ENCODE data around the gene TASOR2. TPM values are rescaled to one million over a fixed set of nuclear protein-coding genes. Genes with fewer than 3 reads are reported as not detected.

Gene TASOR2
- total RNA-seq, 4 donors from 2014 or later, result 55.0 to 106 (median 75.9) TPM

DNA sequence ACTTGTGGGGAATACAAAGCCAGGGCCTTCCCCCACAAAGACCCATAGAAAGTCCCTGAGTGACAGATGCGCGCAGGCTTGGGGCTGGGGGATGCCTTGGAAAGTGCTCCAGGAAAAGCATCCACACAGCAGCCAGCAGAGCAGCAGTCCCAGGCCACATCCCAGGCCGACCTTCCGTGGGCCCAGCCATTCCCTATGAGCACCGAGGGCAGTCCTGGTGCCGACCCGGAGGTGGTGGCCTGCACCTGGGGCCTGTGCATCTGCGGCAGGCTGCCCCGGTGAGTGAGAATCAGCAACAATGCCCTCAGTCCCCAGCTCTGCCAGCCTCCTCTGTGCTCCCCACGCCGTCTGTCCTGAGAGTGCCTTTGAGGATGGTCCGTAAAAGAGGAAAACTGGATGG lies 44.6 kb upstream of the TASOR2 start:
- Histone ChIP-seq H3K4me1 (peaks cover 5 to 21% (median 15%) of the 10 kb centered on the region in 4 donors), H3K27ac (peak overlapping the region in 3 of 4 donors; percentile 29 to 44 (median 29)), H3K27me3 (no peaks in the 10 kb centered on the region), H3K4me3 (no peak overlapping the region), H3K36me3 (peaks cover 0 to 36% (median 11%) of the 10 kb centered on the region in 4 donors), H3K9me3 (no peaks in the 10 kb centered on the region)
- TF ChIP-seq EP300 (IDR thresholded peaks at IDR 0.05; ENCODE audit: low read depth), result no peak
- no peak for TF ChIP-seq CTCF (IDR thresholded peaks at IDR 0.05)
- TF ChIP-seq POLR2AphosphoS5 (IDR thresholded peaks at IDR 0.05), result no peak
- TF ChIP-seq POLR2A (IDR thresholded peaks at IDR 0.05), result no peak
- 87% methylated on average over 12 of the region's 12 CpGs; no CpG with 5 or more reads in 1 of the 2 donors for WGBS, 2 donors (ENCODE audit: low coverage in 1 of 2)
- no peak for DNase-seq
- in situ Hi-C loops (cut with MboI; ENCODE audit: low pct_ligation_motif_present in 1 of 4, low pct_unique_long_range_greater_than_20kb in 1 of 4, low sequenced_read_pairs in 3 of 4) (no loop called here), intact Hi-C loops (cut with DNase I; ENCODE audit: low total_unique reads) (no loop called here)

DNA sequence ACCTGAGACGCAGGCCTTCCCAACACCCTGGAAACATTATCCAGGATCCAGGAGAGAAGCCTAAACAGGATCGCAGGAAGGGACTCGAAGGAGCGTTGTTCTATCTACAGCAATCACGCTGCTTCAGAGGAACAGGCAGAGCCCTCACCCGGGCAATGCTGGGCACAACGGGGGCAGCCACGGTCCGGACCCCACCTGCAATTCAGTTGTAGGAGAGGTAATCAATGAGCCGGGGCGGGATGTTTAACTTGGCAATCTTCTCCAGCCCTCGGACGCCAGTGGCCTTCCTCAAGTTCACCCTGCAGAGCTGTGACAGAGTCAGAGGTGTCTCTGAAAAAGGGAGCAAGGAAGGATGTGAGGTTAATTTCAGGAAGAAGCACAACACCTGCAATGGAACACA lies 44.1 kb upstream of the TASOR2 start:
- Histone ChIP-seq H3K9me3 (no peaks in the 10 kb centered on the region), H3K4me3 (no peak overlapping the region), H3K27me3 (no peaks in the 10 kb centered on the region), H3K4me1 (peaks cover 7 to 26% (median 17%) of the 10 kb centered on the region in 4 donors), H3K27ac (peak overlapping the region; percentile 1 to 44 (median 29)), H3K36me3 (peaks cover 0 to 36% (median 11%) of the 10 kb centered on the region in 4 donors)
- intact Hi-C loops (cut with DNase I; ENCODE audit: low total_unique reads) (no loop called here), in situ Hi-C loops (cut with MboI; ENCODE audit: low pct_ligation_motif_present in 1 of 4, low pct_unique_long_range_greater_than_20kb in 1 of 4, low sequenced_read_pairs in 3 of 4) (no loop called here)
- TF ChIP-seq POLR2A (IDR thresholded peaks at IDR 0.05) (no peak), CTCF (IDR thresholded peaks at IDR 0.05) (no peak), POLR2AphosphoS5 (IDR thresholded peaks at IDR 0.05) (no peak), EP300 (IDR thresholded peaks at IDR 0.05; ENCODE audit: low read depth) (no peak)
- WGBS, 2 donors (ENCODE audit: low coverage in 1 of 2), result 36 to 58% methylated on average over 4 to 13 of the region's 13 CpGs
- DNase-seq, result peak; percentile 33

DNA sequence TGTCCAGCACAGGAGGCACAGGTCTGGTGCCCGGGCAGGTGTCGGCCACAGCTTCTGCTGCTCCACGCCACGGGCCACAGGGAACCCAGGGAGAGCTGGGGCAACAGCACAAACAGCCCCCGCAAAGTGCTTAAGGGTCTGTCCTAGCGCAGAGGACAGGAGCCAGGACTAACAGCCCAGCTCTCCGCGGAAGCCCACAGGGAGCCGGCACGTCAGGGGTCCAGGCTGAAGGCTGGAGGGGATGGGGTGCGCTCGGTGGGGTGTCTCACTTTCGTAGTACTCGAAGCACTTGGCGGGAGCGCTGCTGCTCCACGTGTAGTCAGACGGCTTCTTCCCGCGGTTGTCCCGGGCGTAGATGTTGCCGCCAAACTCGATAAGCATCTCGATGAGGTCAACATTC lies 43.1 kb upstream of the TASOR2 start:
- Histone ChIP-seq H3K27ac (no peak overlapping the region), H3K27me3 (no peaks in the 10 kb centered on the region), H3K4me3 (no peak overlapping the region), H3K9me3 (no peaks in the 10 kb centered on the region), H3K36me3 (peaks cover 0 to 36% (median 11%) of the 10 kb centered on the region in 4 donors), H3K4me1 (peaks cover 10 to 36% (median 25%) of the 10 kb centered on the region in 4 donors)
- intact Hi-C loops (cut with DNase I; ENCODE audit: low total_unique reads) (no loop called here), in situ Hi-C loops (cut with MboI; ENCODE audit: low pct_ligation_motif_present in 1 of 4, low pct_unique_long_range_greater_than_20kb in 1 of 4, low sequenced_read_pairs in 3 of 4) (no loop called here)
- DNase-seq, result no peak
- WGBS, 2 donors (ENCODE audit: low coverage in 1 of 2), result 94% methylated on average over 25 of the region's 25 CpGs; no CpG with 5 or more reads in 1 of the 2 donors
- TF ChIP-seq POLR2AphosphoS5 (IDR thresholded peaks at IDR 0.05) (no peak), POLR2A (IDR thresholded peaks at IDR 0.05) (no peak), CTCF (IDR thresholded peaks at IDR 0.05) (no peak), EP300 (IDR thresholded peaks at IDR 0.05; ENCODE audit: low read depth) (no peak)

GRCh38 chr10:5643346-5644067 lies 41.1 kb upstream of the TASOR2 start:
- intact Hi-C loops (cut with DNase I; ENCODE audit: low total_unique reads), result no loop called here
- DNase-seq, result no peak
- peaks cover 10 to 42% (median 26%) of the 10 kb centered on the region in 4 donors for H3K4me1 ChIP-seq
- TF ChIP-seq POLR2AphosphoS5 (IDR thresholded peaks at IDR 0.05) (no peak), POLR2A (IDR thresholded peaks at IDR 0.05) (no peak), CTCF (IDR thresholded peaks at IDR 0.05) (no peak), EP300 (IDR thresholded peaks at IDR 0.05; ENCODE audit: low read depth) (no peak)
- H3K27ac ChIP-seq, result peak overlapping the region; percentile 76 to 82 (median 80)
- no peaks in the 10 kb centered on the region for H3K9me3 ChIP-seq
- no peaks in the 10 kb centered on the region for H3K27me3 ChIP-seq
- in situ Hi-C loops (cut with MboI; ENCODE audit: low pct_ligation_motif_present in 1 of 4, low pct_unique_long_range_greater_than_20kb in 1 of 4, low sequenced_read_pairs in 3 of 4), result no loop called here
- 78 to 79% methylated on average over 6 to 8 of the region's 8 CpGs for WGBS, 2 donors (ENCODE audit: low coverage in 1 of 2)
- peaks cover 0 to 34% (median 11%) of the 10 kb centered on the region in 4 donors for H3K36me3 ChIP-seq
- no peak overlapping the region for H3K4me3 ChIP-seq

Measured in transverse colon (tissue), 4 donors.